HEK293 (cell line): ENCODE measurements around the gene PRPF38A.

Source experiments
- CTCF ChIP-seq: fragments of 450-650 bp; formaldehyde crosslinking; IDR thresholded peaks from 2 replicates; pipeline ENCODE4 v1.5.1; 2016; ENCODE audit warnings: missing biosample characterization, missing genetic modification characterization
- PRDM1 ChIP-seq: fragments of 450-650 bp; formaldehyde crosslinking; IDR thresholded peaks from 2 replicates; pipeline ENCODE4; 2016; ENCODE audit warnings: missing biosample characterization, missing genetic modification characterization
- REST ChIP-seq: fragments of 450-650 bp; formaldehyde crosslinking; IDR thresholded peaks from 2 replicates; pipeline ENCODE4 v1.5.1; 2016; ENCODE audit warnings: missing biosample characterization, missing genetic modification characterization
- YY1 ChIP-seq: fragments of 450-650 bp; formaldehyde crosslinking; IDR thresholded peaks from 2 replicates; pipeline ENCODE4 v1.5.1; 2018; ENCODE audit warnings: missing biosample characterization, missing genetic modification characterization
- ZBTB10 ChIP-seq: fragments of 450-650 bp; formaldehyde crosslinking; IDR thresholded peaks from 2 replicates; pipeline ENCODE4 v1.5.1; 2016; ENCODE audit warnings: missing biosample characterization, missing genetic modification characterization
- ZNF449 ChIP-seq: fragments of 450-650 bp; formaldehyde crosslinking; IDR thresholded peaks from 2 replicates; pipeline ENCODE4 v1.5.1; 2017; ENCODE audit warnings: missing biosample characterization, mild to moderate bottlenecking, missing genetic modification characterization, moderate library complexity
- ZNF48 ChIP-seq: fragments of 450-650 bp; formaldehyde crosslinking; IDR thresholded peaks from 2 replicates; pipeline ENCODE4 v1.5.1; 2016; ENCODE audit warnings: missing biosample characterization, missing genetic modification characterization
- ZNF530 ChIP-seq: fragments of 450-650 bp; formaldehyde crosslinking; IDR thresholded peaks from 2 replicates; pipeline ENCODE4 v1.5.1; 2016; ENCODE audit warnings: low read depth, missing biosample characterization, missing genetic modification characterization
- ZNF785 ChIP-seq: fragments of 450-650 bp; formaldehyde crosslinking; IDR thresholded peaks from 2 replicates; pipeline ENCODE4 v1.5.1; 2016; ENCODE audit warnings: missing biosample characterization, missing genetic modification characterization
- ZSCAN30 ChIP-seq: fragments of 450-650 bp; IDR thresholded peaks from 2 replicates; pipeline ENCODE4 v1.5.1; 2018; ENCODE audit warnings: missing biosample characterization, mild to moderate bottlenecking, missing genetic modification characterization, moderate library complexity

GRCh38 chr1:52454779-52455178, 50.4 kb downstream of the PRPF38A start:
- TF ChIP-seq PRDM1 (tag by site-specific recombination): no peak
- no peak for TF ChIP-seq REST (tag by site-specific recombination)
- TF ChIP-seq CTCF: no peak
- TF ChIP-seq ZNF48: no peak
- no peak for TF ChIP-seq ZNF449 (tag by site-specific recombination)
- no peak for TF ChIP-seq YY1 (tag by site-specific recombination)
- no peak for TF ChIP-seq ZBTB10 (tag by site-specific recombination)
- TF ChIP-seq ZNF785 (tag by site-specific recombination): no peak
- no peak for TF ChIP-seq ZNF530 (tag by site-specific recombination)
- TF ChIP-seq ZSCAN30 (tag by site-specific recombination): no peak
